Measurements from ENCODE around the gene TRPM3.

TRPM3 gene

DNA sequence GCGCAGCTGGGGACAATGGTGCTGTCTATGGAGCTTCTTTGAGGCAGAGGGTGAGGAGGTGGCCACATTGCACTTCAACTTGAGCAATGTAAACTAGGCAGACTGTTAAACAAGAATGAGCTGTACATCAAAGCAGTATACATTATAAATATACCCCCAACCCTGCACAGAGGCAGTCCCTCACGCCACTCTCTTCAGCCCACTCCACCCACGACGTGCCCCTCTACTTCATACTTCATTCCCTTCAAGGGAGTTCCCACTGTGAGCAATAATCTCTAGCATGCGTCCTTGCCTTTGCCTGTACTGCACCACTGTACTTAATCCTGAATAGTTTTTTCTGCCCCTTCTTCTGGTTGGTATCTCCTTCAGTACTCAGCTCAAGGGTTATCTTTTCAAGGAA is 14.4 kb downstream of the TRPM3 start:
- no peak for TF ChIP-seq CTCF (conservative IDR thresholded peaks at IDR 0.05; ENCODE audit: low read depth, low read length)
- no peak for DNase-seq (ENCODE audit: low read depth)
- H3K4me3 ChIP-seq (ENCODE audit: low read depth, low read length), result no peak overlapping the region

DNA sequence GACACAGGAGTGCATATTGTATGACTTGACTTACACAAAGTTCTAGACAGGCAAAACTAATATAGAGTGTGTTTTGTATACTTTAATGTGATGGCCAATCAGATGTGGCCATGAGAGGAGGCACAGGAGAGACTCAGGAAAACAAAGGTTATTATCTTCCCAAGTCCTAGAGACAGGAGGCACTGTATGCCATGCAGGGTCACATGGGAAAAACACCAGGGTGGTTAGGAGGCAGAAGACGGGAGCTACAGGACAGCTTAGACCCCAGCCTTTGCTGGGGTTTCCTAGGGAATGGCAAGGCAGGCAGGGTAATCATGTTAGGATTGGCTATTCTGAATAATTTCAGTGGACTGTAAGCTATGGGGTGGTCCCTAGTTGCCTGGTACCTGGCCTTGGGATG is 16.2 kb downstream of the TRPM3 start:
- no peak for DNase-seq (ENCODE audit: low read depth)
- no peak for TF ChIP-seq CTCF (conservative IDR thresholded peaks at IDR 0.05; ENCODE audit: low read depth, low read length)

GRCh38 chr9:71098801-71099200 is 22.6 kb downstream of the TRPM3 start:
- no peak for DNase-seq (ENCODE audit: low read depth)
- no peak for TF ChIP-seq CTCF (conservative IDR thresholded peaks at IDR 0.05; ENCODE audit: low read depth, low read length)
- no peak overlapping the region for H3K4me3 ChIP-seq (ENCODE audit: low read depth, low read length)

More for the DNA sequence above, 16.2 kb downstream of the TRPM3 start:
- H3K4me3 ChIP-seq (ENCODE audit: low read depth, low read length), result no peak overlapping the region

- TF ChIP-seq CTCF (conservative IDR thresholded peaks at IDR 0.05; ENCODE audit: low read depth, low read length), result no peak
- no peak for DNase-seq (ENCODE audit: low read depth)
- no peak overlapping the region for H3K4me3 ChIP-seq (ENCODE audit: low read depth, low read length)
Measured at GRCh38 chr9:71097671-71098070, 23.8 kb downstream of the TRPM3 start.

GRCh38 chr9:71096421-71097108 is 24.9 kb downstream of the TRPM3 start:
- DNase-seq (ENCODE audit: low read depth), result no peak
- no peak for TF ChIP-seq CTCF (conservative IDR thresholded peaks at IDR 0.05; ENCODE audit: low read depth, low read length)
- no peak overlapping the region for H3K4me3 ChIP-seq (ENCODE audit: low read depth, low read length)

- no peak for TF ChIP-seq CTCF (conservative IDR thresholded peaks at IDR 0.05; ENCODE audit: low read depth, low read length)
- no peak overlapping the region for H3K4me3 ChIP-seq (ENCODE audit: low read depth, low read length)
- DNase-seq (ENCODE audit: low read depth), result no peak
Measured at GRCh38 chr9:71094708-71095251, 26.6 kb downstream of the TRPM3 start.

DNA sequence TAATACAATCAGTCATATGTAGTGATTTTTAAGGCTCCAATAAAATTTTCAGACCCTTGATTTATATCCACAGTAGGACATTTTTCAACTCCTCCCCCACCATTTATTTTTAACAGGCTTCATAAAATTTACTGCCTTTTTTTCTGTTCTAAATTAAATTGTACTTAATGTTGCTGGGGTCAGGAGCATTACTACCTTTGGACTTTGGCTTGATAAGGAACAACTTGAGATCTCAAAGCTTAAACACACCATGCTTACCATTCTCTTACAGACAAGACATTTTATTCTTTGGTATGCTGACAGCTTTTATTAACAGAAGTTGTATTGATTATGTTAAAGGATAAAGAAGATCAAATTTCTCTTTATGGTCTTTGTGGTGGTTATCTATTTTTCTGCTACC is 30.5 kb downstream of the TRPM3 start:
- no peak overlapping the region for H3K4me3 ChIP-seq (ENCODE audit: low read depth, low read length)
- TF ChIP-seq CTCF (conservative IDR thresholded peaks at IDR 0.05; ENCODE audit: low read depth, low read length), result no peak
- no peak for DNase-seq (ENCODE audit: low read depth)
